ENCODE data around the gene ELANE. TPM values are rescaled to one million over a fixed set of nuclear protein-coding genes. Genes with fewer than 3 reads are reported as not detected.

The ELANE gene
- total and polyA plus RNA-seq, 4 donors = 0.17 to 37.4 (median 1.8) TPM

GRCh38 chr19:872266-872951 is 20.3 kb downstream of the ELANE start (continued):
- no peak for TF ChIP-seq HNF4A (conservative IDR thresholded peaks at IDR 0.05)

- 88% methylated on average over 9 of the region's 13 CpGs for WGBS
- no peaks in the 10 kb centered on the region for H3K9me3 ChIP-seq (ENCODE audit: control insufficient read depth in 4 of 4, low read length in 3 of 4)
- DNase-seq (ENCODE audit: low spot score) = no peak
- TF ChIP-seq, protein P1, sequence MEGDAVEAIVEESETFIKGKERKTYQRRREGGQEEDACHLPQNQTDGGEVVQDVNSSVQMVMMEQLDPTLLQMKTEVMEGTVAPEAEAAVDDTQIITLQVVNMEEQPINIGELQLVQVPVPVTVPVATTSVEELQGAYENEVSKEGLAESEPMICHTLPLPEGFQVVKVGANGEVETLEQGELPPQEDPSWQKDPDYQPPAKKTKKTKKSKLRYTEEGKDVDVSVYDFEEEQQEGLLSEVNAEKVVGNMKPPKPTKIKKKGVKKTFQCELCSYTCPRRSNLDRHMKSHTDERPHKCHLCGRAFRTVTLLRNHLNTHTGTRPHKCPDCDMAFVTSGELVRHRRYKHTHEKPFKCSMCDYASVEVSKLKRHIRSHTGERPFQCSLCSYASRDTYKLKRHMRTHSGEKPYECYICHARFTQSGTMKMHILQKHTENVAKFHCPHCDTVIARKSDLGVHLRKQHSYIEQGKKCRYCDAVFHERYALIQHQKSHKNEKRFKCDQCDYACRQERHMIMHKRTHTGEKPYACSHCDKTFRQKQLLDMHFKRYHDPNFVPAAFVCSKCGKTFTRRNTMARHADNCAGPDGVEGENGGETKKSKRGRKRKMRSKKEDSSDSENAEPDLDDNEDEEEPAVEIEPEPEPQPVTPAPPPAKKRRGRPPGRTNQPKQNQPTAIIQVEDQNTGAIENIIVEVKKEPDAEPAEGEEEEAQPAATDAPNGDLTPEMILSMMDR (IDR thresholded peaks at IDR 0.05; ENCODE audit: low read depth, low read length, missing input control) = no peak
- H3K4me3 ChIP-seq (ENCODE audit: low read depth in 1 of 3, low read length in 3 of 3) = no peak overlapping the region
- H3K27ac ChIP-seq (ENCODE audit: low read depth in 1 of 2, low read length in 2 of 2) = no peak overlapping the region
- peaks cover 7 to 46% (median 11%) of the 10 kb centered on the region in 4 donors for H3K36me3 ChIP-seq (ENCODE audit: control insufficient read depth in 4 of 4, insufficient read depth in 3 of 4, low read depth in 1 of 4, low read length in 3 of 4)
- H3K4me1 ChIP-seq (ENCODE audit: control insufficient read depth in 4 of 4, insufficient read depth in 4 of 4, low read length in 3 of 4) = no peaks in the 10 kb centered on the region
- H3K9ac ChIP-seq (ENCODE audit: low read depth in 1 of 2, low read length in 2 of 2) = no peak overlapping the region
- no peaks in the 10 kb centered on the region for H3K27me3 ChIP-seq (ENCODE audit: control insufficient read depth in 4 of 4, insufficient read depth in 4 of 4, low read length in 3 of 4)
Observed at GRCh38 chr19:873084-873483, 21.0 kb downstream of the ELANE start.

DNA sequence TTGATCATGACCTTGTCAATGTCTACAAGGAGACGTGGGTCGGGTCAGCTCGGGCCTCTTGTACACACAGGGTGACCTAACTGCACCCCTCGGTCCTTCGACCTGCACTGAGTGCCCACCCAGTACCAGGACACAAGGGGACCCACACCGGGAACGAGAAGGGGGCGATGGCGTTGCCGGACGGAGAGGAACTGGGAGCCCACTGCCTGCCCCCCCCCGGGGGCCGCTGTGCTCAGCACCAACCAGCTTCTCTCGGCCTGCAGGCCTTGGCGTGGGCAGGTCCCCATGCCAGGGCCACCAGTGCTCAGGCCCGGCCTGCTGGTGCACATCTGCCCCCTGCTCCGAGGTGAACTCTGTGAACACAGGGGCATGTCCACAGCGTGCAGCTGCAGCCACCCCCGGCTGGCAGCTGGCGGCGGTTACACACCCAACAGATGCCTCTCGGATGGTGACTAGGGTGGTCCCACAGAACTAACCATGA is 21.5 kb downstream of the ELANE start:
- H3K27me3 ChIP-seq (ENCODE audit: control insufficient read depth in 4 of 4, insufficient read depth in 4 of 4, low read length in 3 of 4) = no peaks in the 10 kb centered on the region
- no peak overlapping the region for H3K27ac ChIP-seq (ENCODE audit: low read depth in 1 of 2, low read length in 2 of 2)
- 97% methylated on average over 22 of the region's 22 CpGs for WGBS
- no peaks in the 10 kb centered on the region for H3K4me1 ChIP-seq (ENCODE audit: control insufficient read depth in 4 of 4, insufficient read depth in 4 of 4, low read length in 3 of 4)
- no peak overlapping the region for H3K9ac ChIP-seq (ENCODE audit: low read depth in 1 of 2, low read length in 2 of 2)
- no peaks in the 10 kb centered on the region for H3K9me3 ChIP-seq (ENCODE audit: control insufficient read depth in 4 of 4, low read length in 3 of 4)
- no peak overlapping the region for H3K4me3 ChIP-seq (ENCODE audit: low read depth in 1 of 3, low read length in 3 of 3)
- peaks cover 7 to 41% (median 11%) of the 10 kb centered on the region in 4 donors for H3K36me3 ChIP-seq (ENCODE audit: control insufficient read depth in 4 of 4, insufficient read depth in 3 of 4, low read depth in 1 of 4, low read length in 3 of 4)
- no peak for TF ChIP-seq TAF1 (conservative IDR thresholded peaks at IDR 0.05)
- no peak for DNase-seq (ENCODE audit: low spot score)

DNA sequence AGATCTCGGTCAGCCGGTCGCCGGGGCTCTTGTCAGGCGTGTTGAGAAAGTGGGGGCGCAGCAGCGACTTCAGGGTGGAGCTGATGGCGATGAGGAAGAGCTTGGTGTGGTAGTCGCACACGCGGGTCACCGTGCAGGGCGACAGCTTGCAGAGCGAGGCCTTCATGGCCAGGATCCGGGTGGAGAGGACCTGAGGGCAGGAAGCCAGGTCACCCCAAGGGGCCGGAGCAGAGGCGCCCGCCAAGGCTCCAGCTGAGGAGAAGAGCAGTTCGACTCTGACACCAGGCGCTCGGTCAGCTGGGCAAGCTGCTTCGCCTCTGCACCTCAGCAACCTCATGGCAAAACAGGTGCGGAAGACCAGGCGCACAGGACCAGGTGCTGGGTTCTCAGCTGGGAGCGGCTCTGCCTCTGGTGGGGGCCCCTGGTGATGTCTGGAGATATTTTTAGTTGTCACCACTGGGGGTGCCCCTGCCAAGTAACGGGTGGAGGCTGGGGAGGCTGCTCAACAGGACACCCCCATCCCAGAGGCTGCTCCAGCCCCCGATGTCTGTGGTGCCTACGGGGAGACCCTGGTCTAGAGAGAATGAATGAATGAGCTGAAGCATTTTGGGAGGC is 23.3 kb downstream of the ELANE start:
- peaks cover 8 to 38% (median 11%) of the 10 kb centered on the region in 4 donors for H3K36me3 ChIP-seq (ENCODE audit: control insufficient read depth in 4 of 4, insufficient read depth in 3 of 4, low read depth in 1 of 4, low read length in 3 of 4)
- 98% methylated on average over 28 of the region's 28 CpGs for WGBS
- no peaks in the 10 kb centered on the region for H3K27me3 ChIP-seq (ENCODE audit: control insufficient read depth in 4 of 4, insufficient read depth in 4 of 4, low read length in 3 of 4)
- no peaks in the 10 kb centered on the region for H3K4me1 ChIP-seq (ENCODE audit: control insufficient read depth in 4 of 4, insufficient read depth in 4 of 4, low read length in 3 of 4)
- H3K9ac ChIP-seq (ENCODE audit: low read depth in 1 of 2, low read length in 2 of 2) = no peak overlapping the region
- no peak for DNase-seq (ENCODE audit: low spot score)
- H3K27ac ChIP-seq (ENCODE audit: low read depth in 1 of 2, low read length in 2 of 2) = no peak overlapping the region
- no peaks in the 10 kb centered on the region for H3K9me3 ChIP-seq (ENCODE audit: control insufficient read depth in 4 of 4, low read length in 3 of 4)
- no peak overlapping the region for H3K4me3 ChIP-seq (ENCODE audit: low read depth in 1 of 3, low read length in 3 of 3)
- TF ChIP-seq EGR1 (IDR thresholded peaks at IDR 0.05; ENCODE audit: low read depth in 2 of 2) = no peak
- no peak for TF ChIP-seq NR2F2 (IDR thresholded peaks at IDR 0.05)
- no peak for TF ChIP-seq SP1 (IDR thresholded peaks at IDR 0.05)
- no peak for TF ChIP-seq FOXA2 (IDR thresholded peaks at IDR 0.05)
- TF ChIP-seq HNF4A (conservative IDR thresholded peaks at IDR 0.05) = no peak
- TF ChIP-seq ZBTB33 (IDR thresholded peaks at IDR 0.05) = no peak
- no peak for TF ChIP-seq YY1 (IDR thresholded peaks at IDR 0.05)
- TF ChIP-seq ATF3 (IDR thresholded peaks at IDR 0.05) = no peak
- TF ChIP-seq REST (IDR thresholded peaks at IDR 0.05) = no peak
- TF ChIP-seq, protein P1 (IDR thresholded peaks at IDR 0.05; ENCODE audit: low read depth, low read length, missing input control) = no peak
- TF ChIP-seq RAD21 (IDR thresholded peaks at IDR 0.05) = no peak
- TF ChIP-seq JUND (IDR thresholded peaks at IDR 0.05) = no peak
- no peak for TF ChIP-seq GABPA (IDR thresholded peaks at IDR 0.05 in 1 of 2, conservative IDR thresholded peaks at IDR 0.05 in 1 of 2)
